HUES64 (cell line): ENCODE measurements around the gene CTIF.

Source experiments
- H3K27ac ChIP-seq: 2 replicates; pipeline ENCODE4 v1.7.0; 2013; ENCODE audit warnings: low read depth, low read length, inconsistent platforms
- H3K27me3 ChIP-seq: 2 replicates; pipeline ENCODE4 v1.6.1; 2013; ENCODE audit warnings: mild to moderate bottlenecking, low read length; ENCODE audit not compliant: insufficient read depth
- H3K36me3 ChIP-seq: 2 replicates; pipeline ENCODE4 v1.6.1; 2013; ENCODE audit warnings: mild to moderate bottlenecking, low read length; ENCODE audit not compliant: insufficient read depth
- H3K4me1 ChIP-seq: 2 replicates; pipeline ENCODE4 v1.6.1; 2013; ENCODE audit warnings: mild to moderate bottlenecking, low read length, moderate library complexity; ENCODE audit not compliant: insufficient read depth
- H3K4me3 ChIP-seq: 2 replicates; pipeline ENCODE4 v1.5.1; 2013; ENCODE audit warnings: mild to moderate bottlenecking, low read length, moderate library complexity
- H3K9ac ChIP-seq: 2 replicates; pipeline ENCODE4 v1.6.1; 2013; ENCODE audit warnings: mild to moderate bottlenecking, low read depth, low read length
- H3K9me3 ChIP-seq: 2 replicates; pipeline ENCODE4 v1.6.1; 2013; ENCODE audit warnings: low read depth, low read length; ENCODE audit not compliant: insufficient read depth
- whole genome bisulfite sequencing: fragments of 150-250, 120-280 bp; methylation state at CpG from one replicate; pipeline ENCODE4 v1.1.7; 2013; ENCODE audit warnings: missing lambda C conversion rate; 5-methylcytosine and 5-hydroxymethylcytosine counted together

CTIF gene

GRCh38 chr18:48797841-48798255 lies 259.0 kb downstream of the CTIF start:
- Histone ChIP-seq H3K9ac (no peak overlapping the region), H3K4me3 (no peak overlapping the region), H3K9me3 (no peaks in the 10 kb centered on the region), H3K27me3 (no peaks in the 10 kb centered on the region), H3K4me1 (no peaks in the 10 kb centered on the region), H3K27ac (no peak overlapping the region), H3K36me3 (no peaks in the 10 kb centered on the region)
- WGBS = 94% methylated on average over 9 of the region's 9 CpGs

GRCh38 chr18:48798334-48799245 lies 259.8 kb downstream of the CTIF start:
- no peak overlapping the region for H3K27ac ChIP-seq
- no peaks in the 10 kb centered on the region for H3K4me1 ChIP-seq
- 96% methylated on average over 17 of the region's 17 CpGs for WGBS
- H3K27me3 ChIP-seq = no peaks in the 10 kb centered on the region
- no peaks in the 10 kb centered on the region for H3K36me3 ChIP-seq
- no peak overlapping the region for H3K9ac ChIP-seq
- no peaks in the 10 kb centered on the region for H3K9me3 ChIP-seq
- no peak overlapping the region for H3K4me3 ChIP-seq

GRCh38 chr18:48799724-48800315 lies 261.0 kb downstream of the CTIF start:
- Histone ChIP-seq H3K9ac (no peak overlapping the region), H3K27ac (no peak overlapping the region), H3K36me3 (no peaks in the 10 kb centered on the region), H3K4me1 (no peaks in the 10 kb centered on the region), H3K27me3 (no peaks in the 10 kb centered on the region), H3K4me3 (no peak overlapping the region), H3K9me3 (no peaks in the 10 kb centered on the region)
- 94% methylated on average over 8 of the region's 8 CpGs for WGBS

GRCh38 chr18:48800466-48800865 lies 261.6 kb downstream of the CTIF start:
- Histone ChIP-seq H3K4me3 (no peak overlapping the region), H3K27me3 (no peaks in the 10 kb centered on the region), H3K36me3 (no peaks in the 10 kb centered on the region), H3K9ac (no peak overlapping the region), H3K9me3 (no peaks in the 10 kb centered on the region), H3K4me1 (no peaks in the 10 kb centered on the region), H3K27ac (no peak overlapping the region)
- WGBS = 92% methylated on average over 6 of the region's 6 CpGs

GRCh38 chr18:48800876-48801727 lies 262.3 kb downstream of the CTIF start:
- 95% methylated on average over 14 of the region's 14 CpGs for WGBS
- no peaks in the 10 kb centered on the region for H3K4me1 ChIP-seq
- no peak overlapping the region for H3K9ac ChIP-seq
- H3K9me3 ChIP-seq = no peaks in the 10 kb centered on the region
- H3K27me3 ChIP-seq = no peaks in the 10 kb centered on the region
- no peaks in the 10 kb centered on the region for H3K36me3 ChIP-seq
- no peak overlapping the region for H3K4me3 ChIP-seq
- no peak overlapping the region for H3K27ac ChIP-seq

GRCh38 chr18:48801728-48802542 lies 263.1 kb downstream of the CTIF start:
- Histone ChIP-seq H3K4me1 (no peaks in the 10 kb centered on the region), H3K27ac (no peak overlapping the region), H3K9ac (no peak overlapping the region), H3K27me3 (no peaks in the 10 kb centered on the region), H3K36me3 (no peaks in the 10 kb centered on the region), H3K4me3 (no peak overlapping the region), H3K9me3 (no peaks in the 10 kb centered on the region)
- 94% methylated on average over 7 of the region's 7 CpGs for WGBS

GRCh38 chr18:48802543-48803290 lies 263.9 kb downstream of the CTIF start:
- Histone ChIP-seq H3K9me3 (no peaks in the 10 kb centered on the region), H3K9ac (no peak overlapping the region), H3K4me1 (no peaks in the 10 kb centered on the region), H3K27me3 (no peaks in the 10 kb centered on the region), H3K4me3 (no peak overlapping the region), H3K27ac (no peak overlapping the region), H3K36me3 (no peaks in the 10 kb centered on the region)
- 81% methylated on average over 11 of the region's 11 CpGs for WGBS

- no peaks in the 10 kb centered on the region for H3K4me1 ChIP-seq
- WGBS = 93% methylated on average over 3 of the region's 3 CpGs
Measured at GRCh38 chr18:48803518-48803917, 264.7 kb downstream of the CTIF start.

GRCh38 chr18:48803951-48804855 lies 265.4 kb downstream of the CTIF start:
- H3K4me3 ChIP-seq = no peak overlapping the region
- no peaks in the 10 kb centered on the region for H3K27me3 ChIP-seq
- no peak overlapping the region for H3K27ac ChIP-seq
- H3K9me3 ChIP-seq = no peaks in the 10 kb centered on the region
- no peaks in the 10 kb centered on the region for H3K4me1 ChIP-seq
- H3K36me3 ChIP-seq = no peaks in the 10 kb centered on the region
- H3K9ac ChIP-seq = no peak overlapping the region
- 94% methylated on average over 11 of the region's 11 CpGs for WGBS

More at GRCh38 chr18:48803518-48803917, 264.7 kb downstream of the CTIF start:
- H3K27me3 ChIP-seq = no peaks in the 10 kb centered on the region
- H3K36me3 ChIP-seq = no peaks in the 10 kb centered on the region
- no peak overlapping the region for H3K4me3 ChIP-seq
- H3K9ac ChIP-seq = no peak overlapping the region
- H3K27ac ChIP-seq = no peak overlapping the region
- no peaks in the 10 kb centered on the region for H3K9me3 ChIP-seq
